ENCODE measurements around the gene C1QTNF5.
A peak's percentile ranks its signal among the peaks of the same experiment; 100 is the strongest.

C1QTNF5 gene

DNA sequence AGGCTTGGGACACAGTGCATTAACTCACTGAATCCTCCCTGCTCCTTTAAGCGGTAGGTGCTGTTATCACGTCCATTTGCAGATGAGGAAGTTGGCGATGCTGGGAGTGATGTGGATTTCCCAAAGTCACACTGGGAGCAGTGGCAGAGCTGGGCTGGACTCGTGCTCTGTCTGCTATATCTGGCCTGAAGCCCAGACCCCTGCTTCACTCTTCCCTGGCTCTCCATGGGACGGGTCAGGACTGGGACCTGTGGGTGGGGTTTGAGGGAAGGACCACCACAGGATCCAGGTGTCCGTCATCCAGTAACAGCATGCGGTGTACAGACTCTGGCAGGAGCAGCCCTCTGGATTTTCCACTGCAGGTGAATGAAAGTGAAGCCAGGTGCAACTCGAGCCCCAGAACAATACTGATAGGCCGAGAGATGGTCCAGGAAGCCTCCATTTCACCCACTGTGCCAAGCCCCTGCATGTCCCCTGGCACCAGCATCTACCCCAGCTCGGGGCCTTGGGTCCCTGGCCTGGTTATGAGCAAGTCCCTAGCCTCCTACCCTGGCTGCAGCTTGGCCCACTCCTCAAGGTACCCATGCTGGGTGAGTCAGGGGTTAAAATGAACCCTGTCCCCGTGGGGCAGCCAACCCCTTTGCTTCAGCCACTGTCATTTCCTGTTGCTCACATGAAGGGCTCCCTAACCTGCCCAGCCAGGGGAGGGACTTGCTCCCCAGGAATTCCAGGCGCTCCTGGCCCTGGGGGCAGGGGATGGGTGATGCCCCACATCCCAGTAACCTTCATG lies 36.6 kb upstream of the C1QTNF5 start:
- in situ Hi-C loops (cut with HindIII; ENCODE audit: low sequenced_read_pairs): loop anchor here (10.0 kb wide), 2 partner anchors 47 to 97 kb away; partner anchors contain the start of gene THY1
- TF ChIP-seq CTCF (IDR thresholded peaks at IDR 0.05; ENCODE audit: low read depth, low read length, missing control alignments): no peak
- no peak for DNase-seq (ENCODE audit: low read depth)

GRCh38 chr11:119376197-119376847 lies 35.6 kb upstream of the C1QTNF5 start:
- in situ Hi-C loops (cut with HindIII; ENCODE audit: low sequenced_read_pairs): loop anchor here (10.0 kb wide), 2 partner anchors 48 to 98 kb away; partner anchors contain the start of gene THY1
- TF ChIP-seq CTCF (IDR thresholded peaks at IDR 0.05; ENCODE audit: low read depth, low read length, missing control alignments): no peak
- no peak overlapping the region for H3K4me3 ChIP-seq (ENCODE audit: low read depth, low read length)
- no peak for DNase-seq (ENCODE audit: low read depth)

More for the DNA sequence above, 36.6 kb upstream of the C1QTNF5 start:
- no peak overlapping the region for H3K4me3 ChIP-seq (ENCODE audit: low read depth, low read length)

DNA sequence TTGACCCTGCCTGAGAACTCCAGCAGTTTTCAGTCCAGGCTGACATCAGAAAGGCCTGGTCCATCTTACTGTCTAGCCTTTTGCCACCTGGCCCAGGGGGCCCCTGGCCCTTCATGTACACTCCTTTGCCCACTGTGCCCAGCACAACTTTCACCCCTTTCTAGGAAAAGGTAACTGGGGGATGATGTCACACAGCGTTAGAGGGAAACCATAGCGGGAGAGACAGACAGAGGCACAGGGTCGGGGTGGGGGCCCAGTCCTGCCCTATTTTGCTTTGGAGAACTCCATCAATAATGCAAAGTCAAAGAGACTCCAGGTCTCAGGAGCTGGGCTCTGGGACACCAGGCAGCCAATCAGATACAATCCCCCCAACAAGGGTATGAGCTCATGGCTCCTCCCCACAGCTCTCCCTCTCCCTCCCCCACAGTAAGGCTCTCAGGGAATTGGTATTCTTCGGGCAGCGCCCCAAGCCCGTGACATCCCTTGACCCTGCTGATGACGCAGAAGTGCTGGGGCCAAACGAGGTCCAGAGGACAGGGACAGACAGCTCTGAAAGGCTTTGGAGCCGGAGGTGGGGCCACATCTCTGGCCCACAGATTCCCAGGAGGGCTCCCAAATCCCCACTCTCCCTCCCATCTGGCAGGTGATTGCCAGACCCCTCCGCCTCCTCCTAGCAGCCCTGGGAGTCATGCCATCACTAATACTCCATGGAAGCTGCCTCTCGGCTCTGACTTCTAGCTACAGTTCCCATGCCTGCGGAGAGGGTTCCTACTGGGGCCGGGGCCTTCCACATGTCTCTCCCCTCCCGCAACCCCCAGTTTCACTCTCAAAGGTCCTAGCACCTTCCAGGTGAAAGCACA lies 34.9 kb upstream of the C1QTNF5 start:
- TF ChIP-seq CTCF (IDR thresholded peaks at IDR 0.05; ENCODE audit: low read depth, low read length, missing control alignments): no peak
- peak; percentile 16 for DNase-seq (ENCODE audit: low read depth)
- in situ Hi-C loops (cut with HindIII; ENCODE audit: low sequenced_read_pairs): loop anchor here (10.0 kb wide), 2 partner anchors 49 to 99 kb away; partner anchors contain the start of gene THY1
- no peak overlapping the region for H3K4me3 ChIP-seq (ENCODE audit: low read depth, low read length)

DNA sequence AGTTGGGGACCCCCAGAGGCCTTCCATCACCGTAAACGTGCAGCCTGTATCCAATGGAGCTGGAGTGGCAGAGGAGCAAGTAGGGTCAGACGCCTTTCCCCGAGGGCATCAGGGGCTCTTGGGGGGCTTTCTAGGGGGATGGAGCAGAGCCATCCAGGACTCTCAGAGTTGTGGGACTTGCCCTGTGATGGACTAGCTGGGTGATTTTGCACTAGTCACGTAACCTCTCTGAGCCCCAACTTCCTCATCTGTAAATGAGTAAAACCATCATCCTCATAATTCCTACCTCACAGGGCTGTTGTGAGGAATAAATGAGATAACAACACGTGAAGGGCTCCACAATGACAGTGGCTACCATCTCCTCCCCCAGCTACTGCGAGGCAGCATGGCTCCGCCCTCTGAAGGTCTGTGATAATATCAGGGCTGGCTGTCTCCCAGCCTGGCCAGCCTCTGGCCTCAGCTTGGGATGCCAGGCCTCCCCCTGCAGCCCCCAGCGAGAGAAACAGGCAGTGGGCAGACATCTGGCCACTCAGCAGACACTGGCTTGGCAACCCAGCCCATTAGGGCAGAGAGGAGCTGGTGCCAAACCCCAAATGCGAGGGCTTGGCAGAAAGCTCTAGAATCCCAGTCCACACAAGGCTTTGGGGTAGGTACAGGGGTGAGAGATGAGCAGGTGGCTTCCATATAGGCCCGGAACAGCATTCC lies 34.1 kb upstream of the C1QTNF5 start:
- DNase-seq (ENCODE audit: low read depth): no peak

GRCh38 chr11:119373921-119374631 lies 33.4 kb upstream of the C1QTNF5 start:
- TF ChIP-seq CTCF (IDR thresholded peaks at IDR 0.05; ENCODE audit: low read depth, low read length, missing control alignments): peak; percentile 94
- no peak overlapping the region for H3K4me3 ChIP-seq (ENCODE audit: low read depth, low read length)
- in situ Hi-C loops (cut with HindIII; ENCODE audit: low sequenced_read_pairs): loop anchor here (10.0 to 25.0 kb wide), 3 partner anchors 51 to 338 kb away; partner anchors contain the start of gene THY1
- DNase-seq (ENCODE audit: low read depth): peak; percentile 28

More for the DNA sequence above, 34.1 kb upstream of the C1QTNF5 start:
- H3K4me3 ChIP-seq (ENCODE audit: low read depth, low read length): no peak overlapping the region
- in situ Hi-C loops (cut with HindIII; ENCODE audit: low sequenced_read_pairs): loop anchor here (10.0 to 25.0 kb wide), 3 partner anchors 50 to 338 kb away; partner anchors contain the start of gene THY1
- no peak for TF ChIP-seq CTCF (IDR thresholded peaks at IDR 0.05; ENCODE audit: low read depth, low read length, missing control alignments)
